Naive thymus-derived CD4-positive, alpha-beta T cell (primary cell): ENCODE data around the gene AKR1B15. TPM values are rescaled to one million over a fixed set of nuclear protein-coding genes. Genes with fewer than 3 reads are reported as not detected.
"Not testable (repeated sequence)": the region's sequence is repeated elsewhere in the genome, so short reads cannot be mapped to it uniquely, and the experiment has no call there.

ENCODE experiments used
- ATAC-seq: fragments of 150-1000 bp; cut with Tn5 transposase; 2 replicates; pipeline ENCODE4 v1.10.0; 2021; ENCODE audit warnings: mild to moderate bottlenecking, moderate library complexity
- CTCF ChIA-PET: fragments of 350-600 bp; sonication (Branson Sonifier 250); formaldehyde crosslinking; loops from one replicate; lab custom pipeline; 2021; ENCODE audit warnings: antibody characterized with exemption; lab: Charles Lee
- POLR2A ChIA-PET: fragments of 350-600 bp; sonication (Branson Sonifier 250); formaldehyde crosslinking; loops from one replicate; lab custom pipeline; 2021; ENCODE audit warnings: antibody characterized with exemption, inconsistent platforms; lab: Charles Lee
- DNase-seq, 9 donors: peaks; one replicate each; pipeline versions ENCODE4 v3.0.0 to v3.0.0-alpha.2; 2020 to 2022; ENCODE audit warnings: mixed read lengths in 1 of 9
- H3K27ac ChIP-seq: one replicate; pipeline ENCODE4 v1.7.0; 2013; ENCODE audit warnings: mild to moderate bottlenecking, low read depth, low read length, moderate library complexity
- H3K27me3 ChIP-seq, 2 donors: one replicate each; pipeline ENCODE4 v1.7.0; 2013; ENCODE audit warnings: low read length in 2 of 2, mild to moderate bottlenecking in 2 of 2, moderate library complexity in 2 of 2; ENCODE audit not compliant: control insufficient read depth in 2 of 2, insufficient read depth in 2 of 2
- H3K36me3 ChIP-seq, 3 experiments: 1 replicate in 2 of 3; 2 replicates in 1 of 3; pipeline ENCODE4 v1.7.0; 2013; ENCODE audit warnings: low read length in 3 of 3, mild to moderate bottlenecking in 3 of 3, moderate library complexity in 1 of 3; ENCODE audit not compliant: insufficient read depth in 3 of 3, control insufficient read depth in 2 of 3
- H3K4me1 ChIP-seq, 2 donors: one replicate each; pipeline ENCODE4 v1.7.0; 2013; ENCODE audit warnings: low read length in 2 of 2, mild to moderate bottlenecking in 2 of 2, moderate library complexity in 1 of 2; ENCODE audit not compliant: control insufficient read depth in 2 of 2, insufficient read depth in 2 of 2
- H3K4me3 ChIP-seq: 2 replicates; pipeline ENCODE4 v1.7.0; 2013; ENCODE audit warnings: mild to moderate bottlenecking, low read length
- H3K9me3 ChIP-seq, 3 experiments: 1 replicate in 2 of 3; 2 replicates in 1 of 3; pipeline ENCODE4 v1.7.0; 2013; ENCODE audit warnings: low read length in 3 of 3; ENCODE audit not compliant: control insufficient read depth in 2 of 3
- H3K27ac Mint-ChIP-seq, 9 donors: one replicate each; pipeline ENCODE4 v1.8.0; 2020 to 2022; ENCODE audit warnings: mixed read lengths in 9 of 9, mild to moderate bottlenecking in 8 of 9, moderate library complexity in 5 of 9, inconsistent platforms in 2 of 9
- H3K27me3 Mint-ChIP-seq, 5 donors: one replicate each; pipeline ENCODE4 v1.8.0; 2021 to 2022; ENCODE audit warnings: mixed read lengths in 5 of 5, mild to moderate bottlenecking in 1 of 5
- H3K36me3 Mint-ChIP-seq, 5 donors: one replicate each; pipeline ENCODE4 v1.8.0; 2020 to 2022; ENCODE audit warnings: mixed read lengths in 5 of 5, mild to moderate bottlenecking in 3 of 5, inconsistent platforms in 1 of 5
- H3K4me1 Mint-ChIP-seq, 7 donors: one replicate each; pipeline ENCODE4 v1.8.0; 2020 to 2022; ENCODE audit warnings: mixed read lengths in 7 of 7, mild to moderate bottlenecking in 3 of 7, inconsistent platforms in 1 of 7
- H3K4me3 Mint-ChIP-seq, 10 donors: one replicate each; pipeline ENCODE4 v1.8.0; 2020 to 2022; ENCODE audit warnings: mild to moderate bottlenecking in 10 of 10, mixed read lengths in 10 of 10, moderate library complexity in 6 of 10, inconsistent platforms in 2 of 10
- H3K9me3 Mint-ChIP-seq, 11 donors: one replicate each; pipeline ENCODE4 v1.8.0; 2020 to 2022; ENCODE audit warnings: mixed read lengths in 11 of 11, mild to moderate bottlenecking in 4 of 11, inconsistent platforms in 1 of 11, moderate library complexity in 1 of 11
- intact Hi-C, 2 donors: fragments of 100-400 bp; cut with micrococcal nuclease; formaldehyde crosslinking; loops; one replicate each; pipeline ENCODE4 v1.15.1; 2023
- polyA plus RNA-seq, 2 donors: library from polyadenylated mRNA; unstranded; fragments of 300-500 nt; fragmentation: Illumina TruSeq; gene quantifications; one replicate each; pipeline ENCODE4 v1.2.3, GENCODE V29; 2021
- total RNA-seq, 6 experiments: library from RNA in 5 of 6; stranded (reverse) in 5 of 6; gene quantifications; 1 replicate in 5 of 6; 2 replicates in 1 of 6; pipeline ENCODE4 v1.2.3 and lab custom pipeline; 2021 to 2026

Gene AKR1B15
- total and polyA plus RNA-seq, 7 experiments from 2014 or later: not detected

DNA sequence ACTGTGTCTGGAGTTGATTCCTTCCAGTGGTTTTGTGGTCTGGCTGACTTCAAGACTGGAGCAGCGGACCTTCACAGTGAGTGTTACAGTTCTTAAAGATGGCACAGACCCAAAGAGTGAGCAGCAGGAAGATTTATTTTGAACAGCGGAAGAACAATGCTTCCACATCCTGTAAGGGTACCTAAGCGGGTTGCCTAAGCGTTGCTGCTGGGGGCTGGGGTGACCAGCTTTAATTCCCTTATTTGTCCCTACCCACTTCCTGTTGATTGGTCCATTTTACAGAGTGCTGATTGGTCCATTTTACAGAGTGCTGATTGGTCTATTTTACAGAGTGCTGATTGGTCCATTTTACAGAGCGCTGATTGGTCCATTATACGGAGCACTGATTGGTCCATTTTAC lies 13.2 kb downstream of the AKR1B15 start:
- Mint-ChIP-seq H3K36me3 (peaks cover 0 to 6% (median 4%) of the 10 kb centered on the region in 5 donors), H3K4me1 (peaks cover 3 to 25% (median 10%) of the 10 kb centered on the region in 7 donors), H3K27me3 (peaks cover 0 to 11% (median 0%) of the 10 kb centered on the region in 5 donors), H3K9me3 (peaks cover 0 to 27% (median 9%) of the 10 kb centered on the region in 11 donors), H3K4me3 (peak overlapping the region in 9 of 10 donors; percentile 47 to 80 (median 68)), H3K27ac (peak overlapping the region in 8 of 9 donors; percentile 49 to 94 (median 88))
- H3K36me3 ChIP-seq: no peaks in the 10 kb centered on the region
- ATAC-seq (peak; percentile 81), DNase-seq (peak in 7 of 9 donors; percentile 32 to 71 (median 56))
- H3K9me3 ChIP-seq: no peaks in the 10 kb centered on the region
- H3K4me1 ChIP-seq: no peaks in the 10 kb centered on the region
- CTCF ChIA-PET: no interaction called here
- POLR2A ChIA-PET: no interaction called here
- no peak overlapping the region for H3K4me3 ChIP-seq
- no peaks in the 10 kb centered on the region for H3K27me3 ChIP-seq
- intact Hi-C loops: no loop called here
- H3K27ac ChIP-seq: no peak overlapping the region

DNA sequence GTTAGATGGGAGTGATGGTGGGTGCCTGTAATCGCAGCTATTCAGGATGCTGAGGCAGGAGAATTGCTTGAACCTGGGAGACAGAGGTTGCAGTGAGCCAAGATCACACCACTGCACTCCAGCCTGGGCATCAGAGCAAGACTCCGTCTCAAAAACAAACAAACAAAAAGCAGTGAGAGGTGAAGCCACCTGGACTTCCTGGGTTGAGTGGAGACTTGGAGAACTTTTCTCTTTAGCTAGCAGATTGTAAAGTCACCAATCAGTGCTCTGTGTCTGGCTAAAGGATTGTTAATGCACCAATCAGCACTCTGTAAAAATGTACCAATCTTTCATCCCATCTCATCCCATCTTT lies 14.5 kb downstream of the AKR1B15 start:
- H3K27me3 ChIP-seq, H3K36me3 Mint-ChIP-seq, H3K4me3 Mint-ChIP-seq, H3K27me3 Mint-ChIP-seq, H3K36me3 ChIP-seq, H3K27ac ChIP-seq, H3K4me3 ChIP-seq, intact Hi-C loops, H3K4me1 ChIP-seq, CTCF ChIA-PET, ATAC-seq, H3K9me3 ChIP-seq, POLR2A ChIA-PET, DNase-seq: not testable (repeated sequence)
- Mint-ChIP-seq H3K4me1 (peaks cover 3 to 25% (median 10%) of the 10 kb centered on the region in 7 donors), H3K27ac (peak overlapping the region in 1 of 9 donors; percentile 13), H3K9me3 (peaks cover 0 to 27% (median 11%) of the 10 kb centered on the region in 11 donors)

GRCh38 chr7:134565643-134566136 lies 16.8 kb downstream of the AKR1B15 start:
- Histone ChIP-seq H3K27ac (no peak overlapping the region), H3K36me3 (no peaks in the 10 kb centered on the region), H3K4me1 (no peaks in the 10 kb centered on the region), H3K9me3 (peaks cover 0 to 3% (median 0%) of the 10 kb centered on the region in 3 experiments), H3K27me3 (no peaks in the 10 kb centered on the region), H3K4me3 (no peak overlapping the region)
- H3K27me3 Mint-ChIP-seq: peaks cover 0 to 8% (median 2%) of the 10 kb centered on the region in 5 donors
- ChIA-PET CTCF (interaction anchor here (1.3 kb wide), 1 partner anchor 67 kb away, joined by 3 read pairs; no protein-coding TSS in a partner anchor), POLR2A (no interaction called here)
- DNase-seq (no peak), ATAC-seq (no peak)
- no peak overlapping the region for H3K27ac Mint-ChIP-seq
- intact Hi-C loops: no loop called here
- H3K4me1 Mint-ChIP-seq: peaks cover 3 to 25% (median 10%) of the 10 kb centered on the region in 7 donors
- peaks cover 0 to 6% (median 4%) of the 10 kb centered on the region in 5 donors for H3K36me3 Mint-ChIP-seq
- H3K4me3 Mint-ChIP-seq: no peak overlapping the region
- peaks cover 0 to 46% (median 15%) of the 10 kb centered on the region in 11 donors for H3K9me3 Mint-ChIP-seq

DNA sequence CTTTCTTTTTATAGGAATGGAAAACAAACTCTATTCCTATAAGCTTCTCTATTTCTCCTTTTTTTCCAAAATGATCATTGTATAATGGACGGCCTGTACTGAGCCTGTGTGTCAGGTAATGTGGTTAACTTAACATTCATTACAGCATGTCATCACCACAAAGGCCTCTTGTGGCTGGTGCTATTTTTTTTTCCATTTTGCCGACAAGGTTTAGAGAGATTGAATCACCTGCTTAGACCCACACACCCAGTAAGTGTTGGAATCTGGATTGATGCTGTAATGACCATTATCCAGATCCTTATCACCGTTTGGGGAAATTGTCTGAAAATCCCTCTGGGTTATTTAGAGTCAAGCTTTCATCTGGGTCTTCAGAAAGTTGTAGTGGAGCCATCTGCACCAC lies 18.5 kb downstream of the AKR1B15 start:
- intact Hi-C loops: no loop called here
- no peak overlapping the region for H3K4me3 Mint-ChIP-seq
- ATAC-seq: no peak

DNA sequence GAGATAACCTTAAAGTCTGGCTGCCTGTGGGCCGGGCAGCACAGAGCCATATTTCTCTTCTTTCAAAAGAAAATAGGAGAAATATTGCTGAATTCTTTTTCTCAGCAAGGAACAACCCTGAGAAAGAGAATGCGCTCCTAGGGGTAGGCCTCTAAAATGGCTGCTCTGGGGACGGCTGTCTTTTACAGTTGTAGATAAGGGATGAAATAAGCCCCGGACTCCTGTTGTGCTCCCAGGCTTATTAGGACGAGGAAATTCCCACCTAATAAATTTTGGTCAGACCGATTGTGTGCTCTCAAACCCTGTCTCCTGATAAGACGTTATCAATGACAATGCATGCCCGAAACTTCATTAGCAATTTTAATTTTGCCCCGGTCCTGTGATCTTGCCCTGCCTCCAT lies 21.1 kb downstream of the AKR1B15 start:
- H3K9me3 Mint-ChIP-seq: peaks cover 0 to 28% (median 13%) of the 10 kb centered on the region in 11 donors
- H3K27me3 ChIP-seq, H3K9me3 ChIP-seq, intact Hi-C loops, H3K4me3 Mint-ChIP-seq, H3K4me3 ChIP-seq, H3K4me1 ChIP-seq, DNase-seq, ATAC-seq, CTCF ChIA-PET, H3K27ac Mint-ChIP-seq, H3K36me3 ChIP-seq, H3K36me3 Mint-ChIP-seq, H3K27ac ChIP-seq, H3K4me1 Mint-ChIP-seq, POLR2A ChIA-PET: not testable (repeated sequence)
- H3K27me3 Mint-ChIP-seq: peaks cover 0 to 10% (median 3%) of the 10 kb centered on the region in 5 donors

More for the DNA sequence above, 18.5 kb downstream of the AKR1B15 start:
- H3K27ac Mint-ChIP-seq: no peak overlapping the region
- peaks cover 0 to 47% (median 18%) of the 10 kb centered on the region in 11 donors for H3K9me3 Mint-ChIP-seq
- ChIA-PET CTCF (no interaction called here), POLR2A (no interaction called here)
- H3K36me3 Mint-ChIP-seq: peaks cover 0 to 6% (median 0%) of the 10 kb centered on the region in 5 donors
- H3K36me3 ChIP-seq: no peaks in the 10 kb centered on the region
- H3K4me1 Mint-ChIP-seq: peaks cover 0 to 13% (median 5%) of the 10 kb centered on the region in 7 donors
- H3K27ac ChIP-seq: no peak overlapping the region
- no peak for DNase-seq
- H3K27me3 Mint-ChIP-seq: peaks cover 0 to 8% (median 4%) of the 10 kb centered on the region in 5 donors
- peaks cover 0 to 4% (median 0%) of the 10 kb centered on the region in 3 experiments for H3K9me3 ChIP-seq
- H3K4me1 ChIP-seq: no peaks in the 10 kb centered on the region
- no peaks in the 10 kb centered on the region for H3K27me3 ChIP-seq
- H3K4me3 ChIP-seq: no peak overlapping the region

- ChIA-PET CTCF (no interaction called here), POLR2A (no interaction called here)
- Histone ChIP-seq H3K4me3 (no peak overlapping the region), H3K9me3 (peaks cover 0 to 4% (median 0%) of the 10 kb centered on the region in 3 experiments), H3K4me1 (no peaks in the 10 kb centered on the region), H3K27ac (no peak overlapping the region), H3K27me3 (no peaks in the 10 kb centered on the region), H3K36me3 (no peaks in the 10 kb centered on the region)
- H3K27ac Mint-ChIP-seq: no peak overlapping the region
- intact Hi-C loops: no loop called here
- peaks cover 0 to 10% (median 3%) of the 10 kb centered on the region in 5 donors for H3K27me3 Mint-ChIP-seq
- DNase-seq: no peak
- H3K9me3 Mint-ChIP-seq: peaks cover 0 to 25% (median 12%) of the 10 kb centered on the region in 11 donors
- H3K36me3 Mint-ChIP-seq: no peaks in the 10 kb centered on the region
- ATAC-seq: no peak
- H3K4me3 Mint-ChIP-seq: no peak overlapping the region
- no peaks in the 10 kb centered on the region for H3K4me1 Mint-ChIP-seq
These were observed 22.2 kb downstream of the AKR1B15 start for GRCh38 chr7:134571101-134571500.
